HepG2 (cell line): ENCODE data around the gene MICOS13. TPM values are rescaled to one million over a fixed set of nuclear protein-coding genes. Genes with fewer than 3 reads are reported as not detected.

Experiments
- HOXD1 ChIP-seq: sonication (generic); formaldehyde crosslinking; IDR thresholded peaks from 2 replicates; pipeline ENCODE4 v1.5.0; 2020; ENCODE audit warnings: missing genetic modification reagents
- PHF8 ChIP-seq: sonication (generic); formaldehyde crosslinking; IDR thresholded peaks from 2 replicates; pipeline ENCODE4 v1.5.0; 2020; ENCODE audit warnings: missing genetic modification reagents
- TMF1 ChIP-seq: sonication (generic); formaldehyde crosslinking; IDR thresholded peaks from 2 replicates; pipeline ENCODE4 v1.8.1; 2022; ENCODE audit warnings: low read depth, missing genetic modification reagents
- ZBTB21 ChIP-seq: sonication (generic); formaldehyde crosslinking; IDR thresholded peaks from 2 replicates; pipeline ENCODE4 v1.4.0; 2020; ENCODE audit warnings: missing genetic modification reagents
- ZNF567 ChIP-seq: sonication (generic); formaldehyde crosslinking; IDR thresholded peaks from 2 replicates; pipeline ENCODE4 v1.8.1; 2023; ENCODE audit warnings: mild to moderate bottlenecking, missing genetic modification reagents, borderline replicate concordance
- polyA plus RNA-seq, 8 experiments: library from polyadenylated mRNA; depleted of rRNA in 3 of 8; stranded (reverse) in 7 of 8; unstranded in 1 of 8; fragments of >200 nt; fragmentation: Illumina TruSeq in 4 of 8; extraction: Trizol in 4 of 8; gene quantifications; 2 replicates each; pipeline versions ENCODE4 v1.2.1 to v1.2.3, GENCODE V29; 2011 to 2016; ENCODE audit warnings: low read depth in 4 of 8, missing spikeins in 1 of 8, mixed read lengths in 1 of 8; ENCODE audit not compliant: insufficient read depth in 1 of 8
- total RNA-seq, 5 experiments: library from RNA; depleted of rRNA; stranded (reverse); fragments of >200 nt; fragmentation: Illumina TruSeq; extraction: Trizol; gene quantifications; 2 replicates each; pipeline ENCODE4 v1.2.3, GENCODE V29; 2016; ENCODE audit warnings: low read depth in 1 of 5
- TF ChIP-seq, protein P1 (sequence below), 2 experiments: fragments of 450-650 bp in 1 of 2; sonication (generic) in 1 of 2; formaldehyde crosslinking in 1 of 2; IDR thresholded peaks; 2 replicates each; pipeline versions ENCODE4 v1.6.1 to v1.8.0; 2016 to 2022; ENCODE audit warnings: antibody characterized with exemption in 1 of 2, mild to moderate bottlenecking in 1 of 2, missing genetic modification reagents in 1 of 2
- TF ChIP-seq, protein P2 (sequence below): sonication (generic); formaldehyde crosslinking; IDR thresholded peaks from 2 replicates; pipeline ENCODE4 v1.4.0; 2020; ENCODE audit warnings: low read depth, mild to moderate bottlenecking, missing genetic modification reagents
- TF ChIP-seq, protein P3 (sequence below): sonication (generic); formaldehyde crosslinking; IDR thresholded peaks from 2 replicates; pipeline ENCODE4 v1.4.0; 2020; ENCODE audit warnings: missing genetic modification reagents, borderline replicate concordance
- TF ChIP-seq, protein P4 (sequence below): IDR thresholded peaks from 2 replicates; pipeline ENCODE4 v1.6.1; 2016; ENCODE audit warnings: missing compliant biosample characterization, missing genetic modification reagents, borderline replicate concordance
- TF ChIP-seq, protein P5 (sequence below): sonication (generic); formaldehyde crosslinking; IDR thresholded peaks from 2 replicates; pipeline ENCODE4 v1.5.0; 2020; ENCODE audit warnings: missing genetic modification reagents
- TF ChIP-seq, protein P6 (sequence below): sonication (generic); formaldehyde crosslinking; IDR thresholded peaks from 2 replicates; pipeline ENCODE4 v1.4.0; 2020; ENCODE audit warnings: missing genetic modification reagents

MICOS13 gene
- total and polyA plus RNA-seq, 2 of the 13 experiments (the other 11 are each of a cell fraction or from before 2014, with no cell fraction given): 28.8 to 35.4 TPM

DNA sequence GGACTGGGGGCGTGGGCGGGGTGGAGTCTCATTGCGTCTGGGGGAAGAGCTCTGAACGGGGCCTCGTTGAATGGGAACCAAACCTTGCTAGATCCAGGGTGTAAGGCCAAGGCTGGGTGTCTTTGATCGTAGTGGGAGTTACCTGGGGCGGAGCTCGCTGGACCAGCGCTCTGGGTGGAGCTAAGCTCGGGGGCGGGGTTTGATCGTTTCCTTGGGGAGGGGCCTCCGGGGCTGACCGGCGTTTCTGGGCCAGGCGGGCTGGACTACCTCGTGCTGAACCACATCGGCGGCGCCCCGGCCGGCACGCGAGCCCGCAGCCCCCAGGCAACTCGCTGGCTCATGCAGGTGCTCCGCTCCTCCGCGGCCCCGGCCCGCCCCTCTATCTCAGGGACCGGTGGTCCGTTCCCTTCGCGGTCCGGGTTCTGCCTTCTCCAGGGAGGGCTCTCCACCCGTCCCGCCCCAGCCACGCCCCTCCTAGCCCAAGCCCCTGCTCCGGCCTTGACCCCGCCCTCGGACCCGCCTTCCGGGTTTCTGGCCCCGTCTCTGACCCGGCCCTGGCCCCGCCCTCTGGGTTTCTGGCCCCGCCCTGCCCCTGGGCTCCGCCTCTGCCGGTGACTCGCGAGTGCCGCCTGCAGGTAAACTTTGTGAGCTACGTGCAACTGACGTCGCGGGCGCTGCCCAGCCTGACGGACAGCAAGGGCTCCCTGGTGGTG is 6.5 kb upstream of the MICOS13 start (continued):
- TF ChIP-seq, protein P1, sequence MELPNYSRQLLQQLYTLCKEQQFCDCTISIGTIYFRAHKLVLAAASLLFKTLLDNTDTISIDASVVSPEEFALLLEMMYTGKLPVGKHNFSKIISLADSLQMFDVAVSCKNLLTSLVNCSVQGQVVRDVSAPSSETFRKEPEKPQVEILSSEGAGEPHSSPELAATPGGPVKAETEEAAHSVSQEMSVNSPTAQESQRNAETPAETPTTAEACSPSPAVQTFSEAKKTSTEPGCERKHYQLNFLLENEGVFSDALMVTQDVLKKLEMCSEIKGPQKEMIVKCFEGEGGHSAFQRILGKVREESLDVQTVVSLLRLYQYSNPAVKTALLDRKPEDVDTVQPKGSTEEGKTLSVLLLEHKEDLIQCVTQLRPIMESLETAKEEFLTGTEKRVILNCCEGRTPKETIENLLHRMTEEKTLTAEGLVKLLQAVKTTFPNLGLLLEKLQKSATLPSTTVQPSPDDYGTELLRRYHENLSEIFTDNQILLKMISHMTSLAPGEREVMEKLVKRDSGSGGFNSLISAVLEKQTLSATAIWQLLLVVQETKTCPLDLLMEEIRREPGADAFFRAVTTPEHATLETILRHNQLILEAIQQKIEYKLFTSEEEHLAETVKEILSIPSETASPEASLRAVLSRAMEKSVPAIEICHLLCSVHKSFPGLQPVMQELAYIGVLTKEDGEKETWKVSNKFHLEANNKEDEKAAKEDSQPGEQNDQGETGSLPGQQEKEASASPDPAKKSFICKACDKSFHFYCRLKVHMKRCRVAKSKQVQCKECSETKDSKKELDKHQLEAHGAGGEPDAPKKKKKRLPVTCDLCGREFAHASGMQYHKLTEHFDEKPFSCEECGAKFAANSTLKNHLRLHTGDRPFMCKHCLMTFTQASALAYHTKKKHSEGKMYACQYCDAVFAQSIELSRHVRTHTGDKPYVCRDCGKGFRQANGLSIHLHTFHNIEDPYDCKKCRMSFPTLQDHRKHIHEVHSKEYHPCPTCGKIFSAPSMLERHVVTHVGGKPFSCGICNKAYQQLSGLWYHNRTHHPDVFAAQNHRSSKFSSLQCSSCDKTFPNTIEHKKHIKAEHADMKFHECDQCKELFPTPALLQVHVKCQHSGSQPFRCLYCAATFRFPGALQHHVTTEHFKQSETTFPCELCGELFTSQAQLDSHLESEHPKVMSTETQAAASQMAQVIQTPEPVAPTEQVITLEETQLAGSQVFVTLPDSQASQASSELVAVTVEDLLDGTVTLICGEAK (IDR thresholded peaks at IDR 0.05): no peak
- TF ChIP-seq, protein P1 (CRISPR knock-in tag; IDR thresholded peaks at IDR 0.05): peak; percentile 33; the same call in 1 of the 2 replicates
- TF ChIP-seq TMF1 (no peak), ZBTB21 (no peak), ZNF567 (CRISPR knock-in tag) (no peak), HOXD1 (CRISPR knock-in tag) (no peak), PHF8 (CRISPR knock-in tag) (peak; percentile 45; the same call in 1 of the 2 replicates)
- TF ChIP-seq, protein P2, sequence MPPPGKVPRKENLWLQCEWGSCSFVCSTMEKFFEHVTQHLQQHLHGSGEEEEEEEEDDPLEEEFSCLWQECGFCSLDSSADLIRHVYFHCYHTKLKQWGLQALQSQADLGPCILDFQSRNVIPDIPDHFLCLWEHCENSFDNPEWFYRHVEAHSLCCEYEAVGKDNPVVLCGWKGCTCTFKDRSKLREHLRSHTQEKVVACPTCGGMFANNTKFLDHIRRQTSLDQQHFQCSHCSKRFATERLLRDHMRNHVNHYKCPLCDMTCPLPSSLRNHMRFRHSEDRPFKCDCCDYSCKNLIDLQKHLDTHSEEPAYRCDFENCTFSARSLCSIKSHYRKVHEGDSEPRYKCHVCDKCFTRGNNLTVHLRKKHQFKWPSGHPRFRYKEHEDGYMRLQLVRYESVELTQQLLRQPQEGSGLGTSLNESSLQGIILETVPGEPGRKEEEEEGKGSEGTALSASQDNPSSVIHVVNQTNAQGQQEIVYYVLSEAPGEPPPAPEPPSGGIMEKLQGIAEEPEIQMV: peak; percentile 90
- TF ChIP-seq, protein P3, sequence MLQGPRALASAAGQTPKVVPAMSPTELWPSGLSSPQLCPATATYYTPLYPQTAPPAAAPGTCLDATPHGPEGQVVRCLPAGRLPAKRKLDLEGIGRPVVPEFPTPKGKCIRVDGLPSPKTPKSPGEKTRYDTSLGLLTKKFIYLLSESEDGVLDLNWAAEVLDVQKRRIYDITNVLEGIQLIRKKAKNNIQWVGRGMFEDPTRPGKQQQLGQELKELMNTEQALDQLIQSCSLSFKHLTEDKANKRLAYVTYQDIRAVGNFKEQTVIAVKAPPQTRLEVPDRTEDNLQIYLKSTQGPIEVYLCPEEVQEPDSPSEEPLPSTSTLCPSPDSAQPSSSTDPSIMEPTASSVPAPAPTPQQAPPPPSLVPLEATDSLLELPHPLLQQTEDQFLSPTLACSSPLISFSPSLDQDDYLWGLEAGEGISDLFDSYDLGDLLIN (CRISPR knock-in tag): no peak
- TF ChIP-seq, protein P4, sequence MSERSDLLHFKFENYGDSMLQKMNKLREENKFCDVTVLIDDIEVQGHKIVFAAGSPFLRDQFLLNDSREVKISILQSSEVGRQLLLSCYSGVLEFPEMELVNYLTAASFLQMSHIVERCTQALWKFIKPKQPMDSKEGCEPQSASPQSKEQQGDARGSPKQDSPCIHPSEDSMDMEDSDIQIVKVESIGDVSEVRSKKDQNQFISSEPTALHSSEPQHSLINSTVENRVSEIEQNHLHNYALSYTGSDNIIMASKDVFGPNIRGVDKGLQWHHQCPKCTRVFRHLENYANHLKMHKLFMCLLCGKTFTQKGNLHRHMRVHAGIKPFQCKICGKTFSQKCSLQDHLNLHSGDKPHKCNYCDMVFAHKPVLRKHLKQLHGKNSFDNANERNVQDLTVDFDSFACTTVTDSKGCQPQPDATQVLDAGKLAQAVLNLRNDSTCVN (CRISPR knock-in tag): no peak
- TF ChIP-seq, protein P5, sequence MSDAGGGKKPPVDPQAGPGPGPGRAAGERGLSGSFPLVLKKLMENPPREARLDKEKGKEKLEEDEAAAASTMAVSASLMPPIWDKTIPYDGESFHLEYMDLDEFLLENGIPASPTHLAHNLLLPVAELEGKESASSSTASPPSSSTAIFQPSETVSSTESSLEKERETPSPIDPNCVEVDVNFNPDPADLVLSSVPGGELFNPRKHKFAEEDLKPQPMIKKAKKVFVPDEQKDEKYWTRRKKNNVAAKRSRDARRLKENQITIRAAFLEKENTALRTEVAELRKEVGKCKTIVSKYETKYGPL: no peak
- TF ChIP-seq, protein P6, sequence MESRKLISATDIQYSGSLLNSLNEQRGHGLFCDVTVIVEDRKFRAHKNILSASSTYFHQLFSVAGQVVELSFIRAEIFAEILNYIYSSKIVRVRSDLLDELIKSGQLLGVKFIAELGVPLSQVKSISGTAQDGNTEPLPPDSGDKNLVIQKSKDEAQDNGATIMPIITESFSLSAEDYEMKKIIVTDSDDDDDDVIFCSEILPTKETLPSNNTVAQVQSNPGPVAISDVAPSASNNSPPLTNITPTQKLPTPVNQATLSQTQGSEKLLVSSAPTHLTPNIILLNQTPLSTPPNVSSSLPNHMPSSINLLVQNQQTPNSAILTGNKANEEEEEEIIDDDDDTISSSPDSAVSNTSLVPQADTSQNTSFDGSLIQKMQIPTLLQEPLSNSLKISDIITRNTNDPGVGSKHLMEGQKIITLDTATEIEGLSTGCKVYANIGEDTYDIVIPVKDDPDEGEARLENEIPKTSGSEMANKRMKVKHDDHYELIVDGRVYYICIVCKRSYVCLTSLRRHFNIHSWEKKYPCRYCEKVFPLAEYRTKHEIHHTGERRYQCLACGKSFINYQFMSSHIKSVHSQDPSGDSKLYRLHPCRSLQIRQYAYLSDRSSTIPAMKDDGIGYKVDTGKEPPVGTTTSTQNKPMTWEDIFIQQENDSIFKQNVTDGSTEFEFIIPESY (CRISPR knock-in tag): no peak
